ENCODE measurements around the gene SPG11.
"Not testable (repeated sequence)": the region's sequence is repeated elsewhere in the genome, so short reads cannot be mapped to it uniquely, and the experiment has no call there.

The SPG11 gene

GRCh38 chr15:44535092-44535491 is 128.4 kb downstream of the SPG11 start:
- peaks cover 29% of the 10 kb centered on the region for H3K79me2 ChIP-seq (ENCODE audit: insufficient read depth, low read length)
- TF ChIP-seq CTCF (IDR thresholded peaks at IDR 0.05; ENCODE audit: insufficient read depth, low read length, poor library complexity, severe bottlenecking) (no peak), EZH2phosphoT487 (conservative IDR thresholded peaks at IDR 0.05; ENCODE audit: low read length) (no peak)
- no peak overlapping the region for H3K4me3 ChIP-seq (ENCODE audit: insufficient read depth, low read length, poor library complexity, severe bottlenecking)
- no peaks in the 10 kb centered on the region for H3K27me3 ChIP-seq (ENCODE audit: low read length)
- H3K27ac ChIP-seq (ENCODE audit: low read depth, low read length) = no peak overlapping the region
- peaks cover 5% of the 10 kb centered on the region; the same call in 1 of the 2 replicates for H3K36me3 ChIP-seq (ENCODE audit: low read length)
- peaks cover 15% of the 10 kb centered on the region for H3F3A ChIP-seq (ENCODE audit: insufficient read depth)
- H3K9me3 ChIP-seq (ENCODE audit: insufficient read depth, low read length) = no peaks in the 10 kb centered on the region
- H3K9me2 ChIP-seq (replicated peaks; ENCODE audit: insufficient read depth, low read length) = no peaks in the 10 kb centered on the region
- no peak overlapping the region for H3K4me2 ChIP-seq (ENCODE audit: low read depth, low read length, poor library complexity, severe bottlenecking)
- no peak overlapping the region for H2AFZ ChIP-seq (ENCODE audit: low read depth, low read length, severe bottlenecking)
- 0 out of 2 replicates have a peak, but pooled peaks cover 4% of the 10 kb centered on the region for H4K20me1 ChIP-seq (ENCODE audit: low read depth, low read length)
- H3K9ac ChIP-seq (ENCODE audit: low read length) = no peak overlapping the region

GRCh38 chr15:44532689-44533088 is 130.8 kb downstream of the SPG11 start:
- Histone ChIP-seq H3F3A (ENCODE audit: insufficient read depth) (peaks cover 30% of the 10 kb centered on the region), H3K4me3 (ENCODE audit: insufficient read depth, low read length, poor library complexity, severe bottlenecking) (no peak overlapping the region), H3K9me3 (ENCODE audit: insufficient read depth, low read length) (no peaks in the 10 kb centered on the region), H3K4me2 (ENCODE audit: low read depth, low read length, poor library complexity, severe bottlenecking) (no peak overlapping the region), H3K27me3 (ENCODE audit: low read length) (no peaks in the 10 kb centered on the region), H3K27ac (ENCODE audit: low read depth, low read length) (no peak overlapping the region), H4K20me1 (ENCODE audit: low read depth, low read length) (0 out of 2 replicates have a peak, but pooled peaks cover 3% of the 10 kb centered on the region), H3K9ac (ENCODE audit: low read length) (no peak overlapping the region), H3K36me3 (ENCODE audit: low read length) (no peaks in the 10 kb centered on the region), H3K9me2 (replicated peaks; ENCODE audit: insufficient read depth, low read length) (no peaks in the 10 kb centered on the region), H2AFZ (ENCODE audit: low read depth, low read length, severe bottlenecking) (no peak overlapping the region), H3K79me2 (ENCODE audit: insufficient read depth, low read length) (peaks cover 7% of the 10 kb centered on the region)
- TF ChIP-seq CTCF (IDR thresholded peaks at IDR 0.05; ENCODE audit: insufficient read depth, low read length, poor library complexity, severe bottlenecking) (peak; percentile 26), EZH2phosphoT487 (conservative IDR thresholded peaks at IDR 0.05; ENCODE audit: low read length) (no peak)

GRCh38 chr15:44532275-44532674 is 131.2 kb downstream of the SPG11 start:
- not testable (repeated sequence) for H3K9me3 ChIP-seq (ENCODE audit: insufficient read depth, low read length); H3K9ac ChIP-seq (ENCODE audit: low read length); H3K27me3 ChIP-seq (ENCODE audit: low read length); H4K20me1 ChIP-seq (ENCODE audit: low read depth, low read length); H3K27ac ChIP-seq (ENCODE audit: low read depth, low read length); H3K9me2 ChIP-seq (replicated peaks; ENCODE audit: insufficient read depth, low read length); H3K4me3 ChIP-seq (ENCODE audit: insufficient read depth, low read length, poor library complexity, severe bottlenecking); H3K36me3 ChIP-seq (ENCODE audit: low read length); H2AFZ ChIP-seq (ENCODE audit: low read depth, low read length, severe bottlenecking); H3K79me2 ChIP-seq (ENCODE audit: insufficient read depth, low read length); H3K4me2 ChIP-seq (ENCODE audit: low read depth, low read length, poor library complexity, severe bottlenecking)
- H3F3A ChIP-seq (ENCODE audit: insufficient read depth) = peaks cover 32% of the 10 kb centered on the region

- no peaks in the 10 kb centered on the region for H3K79me2 ChIP-seq (ENCODE audit: insufficient read depth, low read length)
- peaks cover 15% of the 10 kb centered on the region; the same call in 1 of the 2 replicates for H3K36me3 ChIP-seq (ENCODE audit: low read length)
- no peak overlapping the region for H3K27ac ChIP-seq (ENCODE audit: low read depth, low read length)
- H4K20me1 ChIP-seq (ENCODE audit: low read depth, low read length) = 0 out of 2 replicates have a peak, but pooled peaks cover 3% of the 10 kb centered on the region
- H3F3A ChIP-seq (ENCODE audit: insufficient read depth) = peaks cover 47% of the 10 kb centered on the region
- no peak overlapping the region for H3K4me2 ChIP-seq (ENCODE audit: low read depth, low read length, poor library complexity, severe bottlenecking)
- no peak overlapping the region for H2AFZ ChIP-seq (ENCODE audit: low read depth, low read length, severe bottlenecking)
- TF ChIP-seq CTCF (IDR thresholded peaks at IDR 0.05; ENCODE audit: insufficient read depth, low read length, poor library complexity, severe bottlenecking) (no peak), EZH2phosphoT487 (conservative IDR thresholded peaks at IDR 0.05; ENCODE audit: low read length) (no peak)
- no peaks in the 10 kb centered on the region for H3K9me2 ChIP-seq (replicated peaks; ENCODE audit: insufficient read depth, low read length)
- H3K27me3 ChIP-seq (ENCODE audit: low read length) = no peaks in the 10 kb centered on the region
- H3K9me3 ChIP-seq (ENCODE audit: insufficient read depth, low read length) = no peaks in the 10 kb centered on the region
- H3K4me3 ChIP-seq (ENCODE audit: insufficient read depth, low read length, poor library complexity, severe bottlenecking) = no peak overlapping the region
- H3K9ac ChIP-seq (ENCODE audit: low read length) = no peak overlapping the region
Observed at GRCh38 chr15:44530653-44531052, 132.8 kb downstream of the SPG11 start.
